HepG2 (cell line): ENCODE measurements around the gene MAJIN. TPM values are rescaled to one million over a fixed set of nuclear protein-coding genes. Genes with fewer than 3 reads are reported as not detected.

Source experiments
- ARID4A ChIP-seq: sonication (generic); formaldehyde crosslinking; IDR thresholded peaks from 2 replicates; pipeline ENCODE4 v1.5.0; 2020; ENCODE audit warnings: mild to moderate bottlenecking, missing genetic modification reagents, borderline replicate concordance
- ATAD3A ChIP-seq: sonication (generic); formaldehyde crosslinking; IDR thresholded peaks from 2 replicates; pipeline ENCODE4 v1.4.0; 2020; ENCODE audit warnings: missing genetic modification reagents
- E2F2 ChIP-seq: sonication (generic); formaldehyde crosslinking; IDR thresholded peaks from 2 replicates; pipeline ENCODE4 v1.4.0; 2020; ENCODE audit warnings: missing genetic modification reagents, borderline replicate concordance
- EZH2 ChIP-seq: conservative IDR thresholded peaks from 2 replicates; pipeline ENCODE4 v1.6.1; 2012; ENCODE audit warnings: mild to moderate bottlenecking, low read depth, low read length, moderate library complexity
- FIP1L1 ChIP-seq: fragments of 200-400 bp; formaldehyde crosslinking; IDR thresholded peaks from 2 replicates; pipeline ENCODE4 v1.6.1; 2018; ENCODE audit warnings: low read depth, mild to moderate bottlenecking, low read length, moderate library complexity, borderline replicate concordance; ENCODE audit not compliant: insufficient read depth
- MBNL3 ChIP-seq: fragments of 250-450 bp; sonication (Bioruptor Pico); conservative IDR thresholded peaks from 2 replicates; pipeline ENCODE4 v1.8.0; 2022; ENCODE audit warnings: mild to moderate bottlenecking, inconsistent platforms
- PCBP1 ChIP-seq: fragments of 200-400 bp; formaldehyde crosslinking; IDR thresholded peaks from 2 replicates; pipeline ENCODE4 v1.6.1; 2017; ENCODE audit warnings: mild to moderate bottlenecking, low read depth, low read length, borderline replicate concordance
- PHF5A ChIP-seq: IDR thresholded peaks from one replicate; pipeline ENCODE4 v1.6.1; 2018; ENCODE audit warnings: low read depth, missing genetic modification reagents; ENCODE audit not compliant: unreplicated experiment
- PRPF4 ChIP-seq: fragments of 200-400 bp; formaldehyde crosslinking; IDR thresholded peaks from 2 replicates; pipeline ENCODE4 v1.6.1; 2016; ENCODE audit warnings: low read length, low read depth; ENCODE audit not compliant: poor library complexity, severe bottlenecking
- REST ChIP-seq, 2 experiments: IDR thresholded peaks; 2 replicates each; pipeline ENCODE4 v1.6.1; 2011 to 2012; ENCODE audit warnings: low read length in 2 of 2, borderline replicate concordance in 1 of 2, low read depth in 1 of 2, mild to moderate bottlenecking in 1 of 2, moderate library complexity in 1 of 2
- RORA ChIP-seq: sonication (generic); formaldehyde crosslinking; IDR thresholded peaks from 2 replicates; pipeline ENCODE4 v1.5.0; 2020; ENCODE audit warnings: mild to moderate bottlenecking, missing genetic modification reagents, moderate library complexity
- TCF12 ChIP-seq, 2 experiments: fragments of 450-650 bp in 1 of 2; sonication (generic) in 1 of 2; formaldehyde crosslinking in 1 of 2; IDR thresholded peaks; 2 replicates each; pipeline versions ENCODE4 v1.6.1 to v1.8.0; 2017 to 2022; ENCODE audit warnings: antibody characterized with exemption in 1 of 2, mild to moderate bottlenecking in 1 of 2, missing genetic modification reagents in 1 of 2, moderate library complexity in 1 of 2
- TSC22D2 ChIP-seq: sonication (generic); formaldehyde crosslinking; IDR thresholded peaks from 2 replicates; pipeline ENCODE4 v1.5.1; 2020; ENCODE audit warnings: missing genetic modification reagents, mild to moderate bottlenecking, borderline replicate concordance
- ZFP41 ChIP-seq: sonication (generic); formaldehyde crosslinking; IDR thresholded peaks from 2 replicates; pipeline ENCODE4 v1.4.0; 2020; ENCODE audit warnings: mild to moderate bottlenecking, missing genetic modification reagents, borderline replicate concordance
- ZNF230 ChIP-seq: sonication (generic); formaldehyde crosslinking; IDR thresholded peaks from 2 replicates; pipeline ENCODE4 v1.4.0; 2020; ENCODE audit warnings: mild to moderate bottlenecking, missing genetic modification reagents
- ZNF296 ChIP-seq: sonication (generic); formaldehyde crosslinking; conservative IDR thresholded peaks from 2 replicates; pipeline ENCODE4 v1.5.0; 2020; ENCODE audit warnings: mild to moderate bottlenecking, missing genetic modification reagents
- ZNF30 ChIP-seq: sonication (generic); formaldehyde crosslinking; IDR thresholded peaks from 2 replicates; pipeline ENCODE4 v1.5.0; 2020; ENCODE audit warnings: mild to moderate bottlenecking, missing genetic modification reagents
- ZNF33A ChIP-seq: sonication (generic); formaldehyde crosslinking; IDR thresholded peaks from 2 replicates; pipeline ENCODE4 v1.5.1; 2020; ENCODE audit warnings: missing genetic modification reagents, mild to moderate bottlenecking, moderate library complexity, borderline replicate concordance
- ZNF34 ChIP-seq: sonication (generic); formaldehyde crosslinking; IDR thresholded peaks from 2 replicates; pipeline ENCODE4 v1.4.0; 2020; ENCODE audit warnings: mild to moderate bottlenecking, missing genetic modification reagents, borderline replicate concordance
- polyA plus RNA-seq, 8 experiments: library from polyadenylated mRNA; depleted of rRNA in 3 of 8; stranded (reverse) in 7 of 8; unstranded in 1 of 8; fragments of >200 nt; fragmentation: Illumina TruSeq in 4 of 8; extraction: Trizol in 4 of 8; gene quantifications; 2 replicates each; pipeline versions ENCODE4 v1.2.1 to v1.2.3, GENCODE V29; 2011 to 2016; ENCODE audit warnings: low read depth in 4 of 8, missing spikeins in 1 of 8, mixed read lengths in 1 of 8; ENCODE audit not compliant: insufficient read depth in 1 of 8
- total RNA-seq, 5 experiments: library from RNA; depleted of rRNA; stranded (reverse); fragments of >200 nt; fragmentation: Illumina TruSeq; extraction: Trizol; gene quantifications; 2 replicates each; pipeline ENCODE4 v1.2.3, GENCODE V29; 2016; ENCODE audit warnings: low read depth in 1 of 5

The MAJIN gene
- total and polyA plus RNA-seq, 2 of the 13 experiments (the other 11 are each of a cell fraction or from before 2014, with no cell fraction given): not detected

- TF ChIP-seq ZFP41 (CRISPR knock-in tag) (0 out of 2 replicates have a peak, but pooled peaks have one; percentile 23), ZNF34 (CRISPR knock-in tag) (no peak), PCBP1 (no peak), FIP1L1 (no peak), ZNF30 (CRISPR knock-in tag) (no peak), ARID4A (CRISPR knock-in tag) (peak; percentile 58; the same call in 1 of the 2 replicates), PRPF4 (no peak), TCF12 (IDR thresholded peaks at IDR 0.05) (no peak), TCF12 (CRISPR knock-in tag; IDR thresholded peaks at IDR 0.05) (no peak), ZNF296 (CRISPR knock-in tag) (no peak), ZNF230 (CRISPR knock-in tag) (0 out of 2 replicates have a peak, but pooled peaks have one; percentile 5), EZH2 (no peak), E2F2 (CRISPR knock-in tag) (peak; percentile 68; the same call in 1 of the 2 replicates), RORA (CRISPR knock-in tag) (no peak), TSC22D2 (CRISPR knock-in tag) (no peak), REST (IDR thresholded peaks at IDR 0.05; ENCODE audit: borderline replicate concordance in 1 of 2, low read depth in 1 of 2, low read length in 2 of 2) (no peak; a peak in 1 of 4 replicates), ATAD3A (CRISPR knock-in tag) (no peak), PHF5A (CRISPR knock-in tag) (no peak), MBNL3 (CRISPR knock-in tag) (no peak), ZNF33A (CRISPR knock-in tag) (no peak)
Observed at GRCh38 chr11:64934682-64935358, 37.1 kb downstream of the MAJIN start (continued).
